WTC11 (cell line): ENCODE data around the gene ARHGAP44. TPM values are rescaled to one million over a fixed set of nuclear protein-coding genes. Genes with fewer than 3 reads are reported as not detected.

ENCODE experiments used
- ATAC-seq: fragments of 200-7000 bp; cut with Tn5 transposase; 2 replicates; pipeline ENCODE4 v1.10.0; 2021; ENCODE audit warnings: mild to moderate bottlenecking, moderate library complexity
- CTCF ChIA-PET: fragments of 300-600 bp; sonication (Branson Sonifier 250); formaldehyde crosslinking; loops from one replicate; lab custom pipeline; 2021; ENCODE audit warnings: antibody characterized with exemption; lab: Charles Lee
- POLR2A ChIA-PET: fragments of 350-600 bp; sonication (Branson Sonifier 250); formaldehyde crosslinking; loops from one replicate; lab custom pipeline; 2021; ENCODE audit warnings: antibody characterized with exemption; lab: Charles Lee
- DNase-seq: peaks from one replicate; pipeline ENCODE4 v3.0.0; 2021; ENCODE audit warnings: low spot score
- H3K27ac Mint-ChIP-seq: 2 replicates; pipeline ENCODE4 v1.8.0; 2021; ENCODE audit warnings: mixed read lengths
- H3K27me3 Mint-ChIP-seq: 2 replicates; pipeline ENCODE4 v1.8.0; 2021; ENCODE audit warnings: low read depth, mild to moderate bottlenecking, moderate library complexity, mixed read lengths
- H3K36me3 Mint-ChIP-seq: 2 replicates; pipeline ENCODE4 v1.8.0; 2021; ENCODE audit warnings: mixed read lengths
- H3K4me1 Mint-ChIP-seq: 2 replicates; pipeline ENCODE4 v1.8.0; 2022; ENCODE audit warnings: mixed read lengths
- H3K4me3 Mint-ChIP-seq: 2 replicates; pipeline ENCODE4 v1.8.0; 2021; ENCODE audit warnings: mild to moderate bottlenecking, moderate library complexity, mixed read lengths
- H3K9me3 Mint-ChIP-seq: 2 replicates; pipeline ENCODE4 v1.8.0; 2021; ENCODE audit warnings: mixed read lengths
- CBFB ChIP-seq: sonication (generic); formaldehyde crosslinking; IDR thresholded peaks from 2 replicates; pipeline ENCODE4 v1.8.1; 2022; ENCODE audit warnings: mild to moderate bottlenecking, low read depth, missing genetic modification reagents
- E2F1 ChIP-seq: sonication (generic); formaldehyde crosslinking; IDR thresholded peaks from 2 replicates; pipeline ENCODE4 v1.8.0; 2022; ENCODE audit warnings: mild to moderate bottlenecking, missing genetic modification reagents
- EMX1 ChIP-seq: fragments of 250-450 bp; sonication (Bioruptor Pico); IDR thresholded peaks from 2 replicates; pipeline ENCODE4 v1.8.0; 2021; ENCODE audit warnings: mild to moderate bottlenecking
- JAZF1 ChIP-seq: fragments of 250-450 bp; sonication (Bioruptor Pico); IDR thresholded peaks from 2 replicates; pipeline ENCODE4 v1.9.0; 2021; ENCODE audit warnings: moderate library complexity, mild to moderate bottlenecking, inconsistent platforms
- MXD4 ChIP-seq: fragments of 250-450 bp; sonication (Bioruptor Pico); IDR thresholded peaks from 2 replicates; pipeline ENCODE4 v1.8.0; 2021; ENCODE audit warnings: mild to moderate bottlenecking, moderate library complexity, borderline replicate concordance
- RORB ChIP-seq: fragments of 250-450 bp; sonication (Bioruptor Pico); IDR thresholded peaks from 2 replicates; pipeline ENCODE4 v1.9.0; 2021; ENCODE audit warnings: mild to moderate bottlenecking
- SOX15 ChIP-seq: fragments of 250-450 bp; sonication (Bioruptor Pico); IDR thresholded peaks from 2 replicates; pipeline ENCODE4 v1.9.0; 2021; ENCODE audit warnings: mild to moderate bottlenecking
- STAT6 ChIP-seq: sonication (generic); formaldehyde crosslinking; conservative IDR thresholded peaks from 2 replicates; pipeline ENCODE4 v1.8.1; 2023; ENCODE audit warnings: mild to moderate bottlenecking, low read depth, missing genetic modification reagents, moderate library complexity
- TCF7 ChIP-seq: sonication (generic); formaldehyde crosslinking; IDR thresholded peaks from 2 replicates; pipeline ENCODE4 v1.8.0; 2022; ENCODE audit warnings: mild to moderate bottlenecking, low read depth, missing genetic modification reagents, moderate library complexity
- TEAD1 ChIP-seq: sonication (generic); formaldehyde crosslinking; IDR thresholded peaks from 2 replicates; pipeline ENCODE4 v1.8.0; 2022; ENCODE audit warnings: mild to moderate bottlenecking, missing genetic modification reagents
- TP53 ChIP-seq: sonication (generic); formaldehyde crosslinking; IDR thresholded peaks from 2 replicates; pipeline ENCODE4 v1.8.1; 2023; ENCODE audit warnings: mild to moderate bottlenecking, missing genetic modification reagents
- ZNF396 ChIP-seq: fragments of 250-450 bp; sonication (Bioruptor Pico); IDR thresholded peaks from 2 replicates; pipeline ENCODE4 v1.8.0; 2021; ENCODE audit warnings: mild to moderate bottlenecking, moderate library complexity, borderline replicate concordance
- ZNF416 ChIP-seq: fragments of 250-450 bp; sonication (Bioruptor Pico); IDR thresholded peaks from 2 replicates; pipeline ENCODE4 v1.9.0; 2021; ENCODE audit warnings: mild to moderate bottlenecking, inconsistent platforms
- ZNF423 ChIP-seq: fragments of 250-450 bp; sonication (Bioruptor Pico); IDR thresholded peaks from 2 replicates; pipeline ENCODE4 v2.1.2; 2022; ENCODE audit warnings: mild to moderate bottlenecking, moderate library complexity
- total RNA-seq: library from RNA; stranded (reverse); gene quantifications from 3 replicates; pipeline ENCODE4 v1.2.3, GENCODE V29; 2021
- TF ChIP-seq, protein P1 (sequence below): sonication (generic); formaldehyde crosslinking; IDR thresholded peaks from 2 replicates; pipeline ENCODE4 v1.8.0; 2023; ENCODE audit warnings: mild to moderate bottlenecking, missing genetic modification reagents
- TF ChIP-seq, protein P2 (sequence below): sonication (generic); formaldehyde crosslinking; IDR thresholded peaks from 2 replicates; pipeline ENCODE4 v1.8.0; 2022; ENCODE audit warnings: mild to moderate bottlenecking, missing genetic modification reagents
- TF ChIP-seq, protein P3 (sequence below): sonication (generic); formaldehyde crosslinking; IDR thresholded peaks from 2 replicates; pipeline ENCODE4 v1.8.1; 2023; ENCODE audit warnings: mild to moderate bottlenecking, missing genetic modification reagents

ARHGAP44 gene
- total RNA-seq, 1 experiment from 2014 or later, result 23.8 TPM

DNA sequence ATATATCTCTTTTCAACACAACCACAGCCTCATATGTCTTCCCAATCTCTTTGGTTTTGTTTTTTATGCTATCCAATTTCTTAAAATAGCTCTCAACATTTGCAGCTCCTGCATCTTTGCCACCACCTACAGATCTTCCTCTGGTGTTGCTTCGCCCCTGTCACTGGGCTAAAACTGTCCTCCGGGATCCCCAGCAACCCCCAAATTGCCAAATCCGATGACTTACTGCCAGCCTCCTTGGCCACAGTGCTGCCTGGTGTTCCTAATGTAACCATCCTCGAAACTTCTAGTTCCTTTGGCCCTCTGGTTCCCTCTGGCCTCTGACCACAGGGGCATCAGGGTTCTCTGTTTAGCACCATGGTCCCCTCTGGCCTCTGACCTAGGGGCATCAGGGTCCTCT lies 157.7 kb downstream of the ARHGAP44 start (continued):
- TF ChIP-seq ZNF423 (CRISPR knock-in tag) (no peak), SOX15 (CRISPR knock-in tag) (no peak), RORB (no peak), JAZF1 (no peak), TCF7 (CRISPR knock-in tag) (no peak), ZNF416 (CRISPR knock-in tag) (no peak), ZNF396 (CRISPR knock-in tag) (no peak), CBFB (CRISPR knock-in tag) (no peak), TEAD1 (CRISPR knock-in tag) (no peak)
- TF ChIP-seq, protein P1, sequence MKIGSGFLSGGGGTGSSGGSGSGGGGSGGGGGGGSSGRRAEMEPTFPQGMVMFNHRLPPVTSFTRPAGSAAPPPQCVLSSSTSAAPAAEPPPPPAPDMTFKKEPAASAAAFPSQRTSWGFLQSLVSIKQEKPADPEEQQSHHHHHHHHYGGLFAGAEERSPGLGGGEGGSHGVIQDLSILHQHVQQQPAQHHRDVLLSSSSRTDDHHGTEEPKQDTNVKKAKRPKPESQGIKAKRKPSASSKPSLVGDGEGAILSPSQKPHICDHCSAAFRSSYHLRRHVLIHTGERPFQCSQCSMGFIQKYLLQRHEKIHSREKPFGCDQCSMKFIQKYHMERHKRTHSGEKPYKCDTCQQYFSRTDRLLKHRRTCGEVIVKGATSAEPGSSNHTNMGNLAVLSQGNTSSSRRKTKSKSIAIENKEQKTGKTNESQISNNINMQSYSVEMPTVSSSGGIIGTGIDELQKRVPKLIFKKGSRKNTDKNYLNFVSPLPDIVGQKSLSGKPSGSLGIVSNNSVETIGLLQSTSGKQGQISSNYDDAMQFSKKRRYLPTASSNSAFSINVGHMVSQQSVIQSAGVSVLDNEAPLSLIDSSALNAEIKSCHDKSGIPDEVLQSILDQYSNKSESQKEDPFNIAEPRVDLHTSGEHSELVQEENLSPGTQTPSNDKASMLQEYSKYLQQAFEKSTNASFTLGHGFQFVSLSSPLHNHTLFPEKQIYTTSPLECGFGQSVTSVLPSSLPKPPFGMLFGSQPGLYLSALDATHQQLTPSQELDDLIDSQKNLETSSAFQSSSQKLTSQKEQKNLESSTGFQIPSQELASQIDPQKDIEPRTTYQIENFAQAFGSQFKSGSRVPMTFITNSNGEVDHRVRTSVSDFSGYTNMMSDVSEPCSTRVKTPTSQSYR (CRISPR knock-in tag), result no peak
- TF ChIP-seq, protein P2, sequence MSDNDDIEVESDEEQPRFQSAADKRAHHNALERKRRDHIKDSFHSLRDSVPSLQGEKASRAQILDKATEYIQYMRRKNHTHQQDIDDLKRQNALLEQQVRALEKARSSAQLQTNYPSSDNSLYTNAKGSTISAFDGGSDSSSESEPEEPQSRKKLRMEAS (CRISPR knock-in tag), result no peak
- TF ChIP-seq, protein P3, sequence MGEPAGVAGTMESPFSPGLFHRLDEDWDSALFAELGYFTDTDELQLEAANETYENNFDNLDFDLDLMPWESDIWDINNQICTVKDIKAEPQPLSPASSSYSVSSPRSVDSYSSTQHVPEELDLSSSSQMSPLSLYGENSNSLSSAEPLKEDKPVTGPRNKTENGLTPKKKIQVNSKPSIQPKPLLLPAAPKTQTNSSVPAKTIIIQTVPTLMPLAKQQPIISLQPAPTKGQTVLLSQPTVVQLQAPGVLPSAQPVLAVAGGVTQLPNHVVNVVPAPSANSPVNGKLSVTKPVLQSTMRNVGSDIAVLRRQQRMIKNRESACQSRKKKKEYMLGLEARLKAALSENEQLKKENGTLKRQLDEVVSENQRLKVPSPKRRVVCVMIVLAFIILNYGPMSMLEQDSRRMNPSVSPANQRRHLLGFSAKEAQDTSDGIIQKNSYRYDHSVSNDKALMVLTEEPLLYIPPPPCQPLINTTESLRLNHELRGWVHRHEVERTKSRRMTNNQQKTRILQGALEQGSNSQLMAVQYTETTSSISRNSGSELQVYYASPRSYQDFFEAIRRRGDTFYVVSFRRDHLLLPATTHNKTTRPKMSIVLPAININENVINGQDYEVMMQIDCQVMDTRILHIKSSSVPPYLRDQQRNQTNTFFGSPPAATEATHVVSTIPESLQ (CRISPR knock-in tag), result no peak

GRCh38 chr17:12952012-12952411 lies 162.7 kb downstream of the ARHGAP44 start:
- H3K36me3 Mint-ChIP-seq, result peaks cover 57% of the 10 kb centered on the region
- 0 out of 2 replicates have a peak, but pooled peaks cover 3% of the 10 kb centered on the region for H3K9me3 Mint-ChIP-seq
- ATAC-seq (no peak), DNase-seq (no peak)
- ChIA-PET CTCF (no interaction called here), POLR2A (no interaction called here)
- H3K4me3 Mint-ChIP-seq, result no peak overlapping the region
- no peak overlapping the region for H3K27ac Mint-ChIP-seq
- TF ChIP-seq STAT6 (no peak), MXD4 (no peak), E2F1 (CRISPR knock-in tag) (no peak)
- no peaks in the 10 kb centered on the region for H3K27me3 Mint-ChIP-seq
- H3K4me1 Mint-ChIP-seq, result no peaks in the 10 kb centered on the region

GRCh38 chr17:12953156-12953555 lies 163.9 kb downstream of the ARHGAP44 start:
- no peaks in the 10 kb centered on the region for H3K27me3 Mint-ChIP-seq
- CTCF ChIA-PET, result no interaction called here
- ATAC-seq (no peak), DNase-seq (no peak)
- no peak overlapping the region for H3K27ac Mint-ChIP-seq
- TF ChIP-seq TP53 (CRISPR knock-in tag) (no peak), EMX1 (CRISPR knock-in tag) (no peak)
- TF ChIP-seq, protein P2 (CRISPR knock-in tag), result no peak
- no peak overlapping the region for H3K4me3 Mint-ChIP-seq
- H3K36me3 Mint-ChIP-seq, result peaks cover 63% of the 10 kb centered on the region
- peaks cover 9% of the 10 kb centered on the region for H3K9me3 Mint-ChIP-seq
- POLR2A ChIA-PET, result interaction anchor here (0.6 kb wide), 1 partner anchor 817 kb away, joined by 4 read pairs; no protein-coding TSS in a partner anchor
- H3K4me1 Mint-ChIP-seq, result no peaks in the 10 kb centered on the region
